ENCODE results near the gene GIMAP8. TPM values are rescaled to one million over a fixed set of nuclear protein-coding genes. Genes with fewer than 3 reads are reported as not detected.
"Not testable (repeated sequence)": the region's sequence is repeated elsewhere in the genome, so short reads cannot be mapped to it uniquely, and the experiment has no call there.

The GIMAP8 gene
- total RNA-seq, 2 experiments from 2014 or later = 29.2 to 31.0 TPM

- Mint-ChIP-seq H3K4me1 (peaks cover 36% of the 10 kb centered on the region), H3K27me3 (no peaks in the 10 kb centered on the region), H3K36me3 (peaks cover 44% of the 10 kb centered on the region), H3K27ac (peak overlapping the region; percentile 74), H3K9me3 (no peaks in the 10 kb centered on the region), H3K4me3 (peak overlapping the region; percentile 100)
- DNase-seq = no peak
- POLR2A ChIA-PET = interaction anchor here (1.1 to 8.1 kb wide), 6 partner anchors 13 to 238 kb away, joined by 3 to 212 read pairs (median 58); partner anchors contain the start of genes GIMAP1, GIMAP4 and GIMAP8
- no peak for ATAC-seq (ENCODE audit: low read depth)
These were observed 66.7 kb downstream of the GIMAP8 start for GRCh38 chr7:150516956-150517745.

DNA sequence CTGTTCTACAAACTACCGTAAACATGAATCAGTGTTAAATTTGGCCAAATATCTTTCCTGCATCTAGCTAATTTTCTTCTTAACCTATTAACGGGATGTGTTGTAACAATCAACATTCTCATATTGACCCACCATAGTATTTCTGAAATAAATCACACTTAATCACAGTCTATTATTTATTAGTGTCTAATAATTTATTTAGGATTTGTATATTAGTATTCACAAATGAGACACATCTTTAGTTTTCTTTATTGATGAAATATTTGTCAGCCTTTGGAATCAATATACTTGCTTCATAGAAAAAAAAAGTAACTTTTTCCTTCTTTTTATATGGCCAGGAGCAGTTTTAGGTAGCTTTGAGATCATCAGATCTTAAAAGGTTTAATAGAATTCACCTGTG lies 68.9 kb downstream of the GIMAP8 start:
- H3K27me3 Mint-ChIP-seq = no peaks in the 10 kb centered on the region
- H3K4me1 Mint-ChIP-seq = peaks cover 24% of the 10 kb centered on the region
- POLR2A ChIA-PET = interaction anchor here (0.9 to 8.1 kb wide), 6 partner anchors 38 to 224 kb away, joined by 3 to 103 read pairs (median 7); partner anchors contain the start of genes GIMAP2, GIMAP4 and GIMAP8
- peaks cover 2% of the 10 kb centered on the region for H3K9me3 Mint-ChIP-seq
- ATAC-seq (ENCODE audit: low read depth) = no peak
- H3K36me3 Mint-ChIP-seq = peaks cover 62% of the 10 kb centered on the region
- H3K27ac Mint-ChIP-seq = peak overlapping the region; percentile 91
- peak overlapping the region; percentile 100 for H3K4me3 Mint-ChIP-seq
- no peak for DNase-seq

DNA sequence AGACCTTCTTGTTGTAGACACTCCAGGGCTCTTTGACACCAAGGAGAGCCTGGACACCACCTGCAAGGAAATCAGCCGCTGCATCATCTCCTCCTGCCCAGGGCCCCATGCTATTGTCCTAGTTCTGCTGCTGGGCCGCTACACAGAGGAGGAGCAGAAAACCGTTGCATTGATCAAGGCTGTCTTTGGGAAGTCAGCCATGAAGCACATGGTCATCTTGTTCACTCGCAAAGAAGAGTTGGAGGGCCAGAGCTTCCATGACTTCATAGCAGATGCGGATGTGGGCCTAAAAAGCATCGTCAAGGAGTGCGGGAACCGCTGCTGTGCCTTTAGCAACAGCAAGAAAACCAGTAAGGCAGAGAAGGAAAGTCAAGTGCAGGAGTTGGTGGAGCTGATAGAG lies 69.7 kb downstream of the GIMAP8 start:
- Mint-ChIP-seq H3K4me3 (peak overlapping the region; percentile 100), H3K4me1 (peaks cover 25% of the 10 kb centered on the region), H3K27me3 (no peaks in the 10 kb centered on the region), H3K27ac (peak overlapping the region; percentile 90), H3K36me3 (peaks cover 63% of the 10 kb centered on the region), H3K9me3 (peaks cover 4% of the 10 kb centered on the region)
- POLR2A ChIA-PET = interaction anchor here (0.6 to 8.1 kb wide), 9 partner anchors 39 to 236 kb away, joined by 3 to 103 read pairs (median 7); partner anchors contain the start of genes GIMAP1, GIMAP4, GIMAP5 and GIMAP8
- ATAC-seq (ENCODE audit: low read depth) = peak; percentile 49
- peak; percentile 53 for DNase-seq

- peaks cover 12% of the 10 kb centered on the region for H3K9me3 Mint-ChIP-seq
- H3K4me3 Mint-ChIP-seq = peak overlapping the region; percentile 59
- POLR2A ChIA-PET; H3K27me3 Mint-ChIP-seq; DNase-seq; ATAC-seq (ENCODE audit: low read depth); H3K27ac Mint-ChIP-seq: not testable (repeated sequence)
- H3K4me1 Mint-ChIP-seq = peaks cover 34% of the 10 kb centered on the region
- peaks cover 71% of the 10 kb centered on the region for H3K36me3 Mint-ChIP-seq
These were observed 72.5 kb downstream of the GIMAP8 start for GRCh38 chr7:150522931-150523330.

DNA sequence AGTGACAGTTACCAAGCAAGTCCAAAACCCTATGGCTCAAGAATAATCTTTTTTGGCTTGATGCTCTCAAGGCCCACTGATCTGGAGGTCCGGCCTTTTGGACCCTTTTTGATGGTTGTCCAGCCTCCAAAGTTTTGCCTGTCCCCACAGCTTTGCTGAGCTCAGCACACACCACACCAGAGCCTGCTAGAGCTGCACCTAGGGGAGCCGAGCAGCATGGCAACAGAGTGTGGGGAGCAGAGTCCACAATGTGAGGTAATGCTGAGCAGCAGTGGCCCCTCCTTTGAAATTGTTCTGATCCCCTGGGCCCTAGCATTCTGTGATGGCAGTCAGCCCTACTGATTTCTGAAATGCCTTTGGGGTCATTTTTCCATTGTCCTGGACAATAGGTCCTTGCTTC lies 73.6 kb downstream of the GIMAP8 start:
- H3K36me3 Mint-ChIP-seq = peaks cover 74% of the 10 kb centered on the region
- ATAC-seq (ENCODE audit: low read depth) (peak; percentile 43), DNase-seq (no peak)
- no peak overlapping the region for H3K4me3 Mint-ChIP-seq
- no peaks in the 10 kb centered on the region for H3K27me3 Mint-ChIP-seq
- peaks cover 21% of the 10 kb centered on the region for H3K9me3 Mint-ChIP-seq
- H3K27ac Mint-ChIP-seq = no peak overlapping the region
- POLR2A ChIA-PET = no interaction called here
- H3K4me1 Mint-ChIP-seq = peaks cover 32% of the 10 kb centered on the region

Other genes starting within 250 kb of the GIMAP8 start
- gene LRRC61, start 127.3 kb upstream of the GIMAP8 start, total RNA-seq = 10 to 100 TPM; 16.6 to 17.2 TPM
- 1 to 10 TPM; 6.4 to 7.0 TPM for gene ACTR3C, start 127.1 kb upstream of the GIMAP8 start, total RNA-seq
- gene RARRES2, start 109.0 kb upstream of the GIMAP8 start, total RNA-seq = not detected
- gene REPIN1, start 81.8 kb upstream of the GIMAP8 start, total RNA-seq = 10 to 100 TPM; 53.4 to 57.5 TPM
- gene ZNF775, start 71.3 kb upstream of the GIMAP8 start, total RNA-seq = 1 to 10 TPM; 5.4 to 6.4 TPM
- 100 to 1,000 TPM; 203 to 212 TPM for gene GIMAP7, start 64.2 kb downstream of the GIMAP8 start, total RNA-seq
- gene GIMAP4, start 116.8 kb downstream of the GIMAP8 start, total RNA-seq = 100 to 1,000 TPM; 285 to 288 TPM
- 100 to 1,000 TPM; 124 to 130 TPM for gene GIMAP6, start 181.8 kb downstream of the GIMAP8 start, total RNA-seq
- gene GIMAP2, start 235.1 kb downstream of the GIMAP8 start, total RNA-seq = 100 to 1,000 TPM; 139 to 140 TPM

Data from activated naive CD8-positive, alpha-beta T cell treated with anti-CD3 and anti-CD28 coated beads, Interleukin-2, amount 10 ng/mL, durations not matched to agents 7 days and 5 days (primary cell).